K562 (cell line): Measurements from ENCODE around the gene B2M. TPM values are rescaled to one million over a fixed set of nuclear protein-coding genes. Genes with fewer than 3 reads are reported as not detected.

Experiments used
- AFF1 ChIP-seq, 2 experiments: fragments of 450-650 bp; IDR thresholded peaks; 2 replicates each; pipeline ENCODE4 v1.6.1; 2018; ENCODE audit warnings: mild to moderate bottlenecking in 2 of 2, low read depth in 1 of 2; ENCODE audit not compliant: partially characterized antibody in 2 of 2
- HDAC2 ChIP-seq: fragments of 450-650 bp; IDR thresholded peaks from 2 replicates; pipeline ENCODE4 v1.6.1; 2016; ENCODE audit warnings: mild to moderate bottlenecking
- NFE2 ChIP-seq: IDR thresholded peaks from 2 replicates; pipeline ENCODE4 v1.6.1; 2014; ENCODE audit warnings: antibody characterized with exemption, low read depth
- POLR2AphosphoS2 ChIP-seq: IDR thresholded peaks from 2 replicates; pipeline ENCODE4 v1.6.1; 2012; ENCODE audit warnings: low read length, improper control_type of control experiment
- ZBTB1 ChIP-seq: sonication (generic); formaldehyde crosslinking; IDR thresholded peaks from 2 replicates; pipeline ENCODE4 v1.8.1; 2023; ENCODE audit warnings: missing genetic modification reagents, low read depth, mild to moderate bottlenecking, borderline replicate concordance
- ZBTB7A ChIP-seq: IDR thresholded peaks from 2 replicates; pipeline ENCODE4 v1.6.1; 2011; ENCODE audit warnings: low read depth, mild to moderate bottlenecking, low read length, moderate library complexity, borderline replicate concordance; ENCODE audit not compliant: control insufficient read depth
- ZNF146 ChIP-seq: IDR thresholded peaks from one replicate; pipeline ENCODE4 v1.6.1; 2018; ENCODE audit warnings: missing compliant biosample characterization; ENCODE audit not compliant: unreplicated experiment
- polyA plus RNA-seq, 8 experiments: library from polyadenylated mRNA; depleted of rRNA in 4 of 8; stranded (reverse) in 5 of 8; unstranded in 3 of 8; fragments of >200 nt; fragmentation: Nextera tagmentation in 2 of 8; fragmentation: Illumina TruSeq in 1 of 8; extraction: Ambion mirVana in 2 of 8; extraction: Trizol in 1 of 8; gene quantifications; 2 replicates each; pipeline versions ENCODE4 v1.2.1 to v1.2.3, GENCODE V29; 2011 to 2014; ENCODE audit warnings: inconsistent platforms in 1 of 8, missing spikeins in 1 of 8
- total RNA-seq, 7 experiments: library from RNA; depleted of rRNA in 6 of 7; stranded (reverse); fragments of >200 nt in 6 of 7; fragmentation: Illumina TruSeq in 2 of 7; extraction: Trizol in 2 of 7; gene quantifications; 2 replicates each; pipeline versions ENCODE4 v1.2.1 to v1.2.3, GENCODE V29; 2011 to 2021; ENCODE audit warnings: low replicate concordance in 1 of 7
- TF ChIP-seq, protein P1 (sequence below), 2 experiments: fragments of 450-650 bp; IDR thresholded peaks; 2 replicates each; pipeline ENCODE4 v1.6.1; 2016; ENCODE audit warnings: mild to moderate bottlenecking in 2 of 2, borderline replicate concordance in 1 of 2, low read depth in 1 of 2, moderate library complexity in 1 of 2
- TF ChIP-seq, protein P2 (sequence below): fragments of 450-650 bp; IDR thresholded peaks from 2 replicates; pipeline ENCODE4 v1.6.1; 2018; ENCODE audit not compliant: partially characterized antibody

B2M gene
- total and polyA plus RNA-seq, 9 of the 15 experiments (the other 6 are each of a cell fraction or from before 2014, with no cell fraction given), result 460 to 3,138 (median 1,032) TPM

GRCh38 chr15:44710236-44711095, 851 bp upstream of the B2M start (continued):
- TF ChIP-seq, protein P1, sequence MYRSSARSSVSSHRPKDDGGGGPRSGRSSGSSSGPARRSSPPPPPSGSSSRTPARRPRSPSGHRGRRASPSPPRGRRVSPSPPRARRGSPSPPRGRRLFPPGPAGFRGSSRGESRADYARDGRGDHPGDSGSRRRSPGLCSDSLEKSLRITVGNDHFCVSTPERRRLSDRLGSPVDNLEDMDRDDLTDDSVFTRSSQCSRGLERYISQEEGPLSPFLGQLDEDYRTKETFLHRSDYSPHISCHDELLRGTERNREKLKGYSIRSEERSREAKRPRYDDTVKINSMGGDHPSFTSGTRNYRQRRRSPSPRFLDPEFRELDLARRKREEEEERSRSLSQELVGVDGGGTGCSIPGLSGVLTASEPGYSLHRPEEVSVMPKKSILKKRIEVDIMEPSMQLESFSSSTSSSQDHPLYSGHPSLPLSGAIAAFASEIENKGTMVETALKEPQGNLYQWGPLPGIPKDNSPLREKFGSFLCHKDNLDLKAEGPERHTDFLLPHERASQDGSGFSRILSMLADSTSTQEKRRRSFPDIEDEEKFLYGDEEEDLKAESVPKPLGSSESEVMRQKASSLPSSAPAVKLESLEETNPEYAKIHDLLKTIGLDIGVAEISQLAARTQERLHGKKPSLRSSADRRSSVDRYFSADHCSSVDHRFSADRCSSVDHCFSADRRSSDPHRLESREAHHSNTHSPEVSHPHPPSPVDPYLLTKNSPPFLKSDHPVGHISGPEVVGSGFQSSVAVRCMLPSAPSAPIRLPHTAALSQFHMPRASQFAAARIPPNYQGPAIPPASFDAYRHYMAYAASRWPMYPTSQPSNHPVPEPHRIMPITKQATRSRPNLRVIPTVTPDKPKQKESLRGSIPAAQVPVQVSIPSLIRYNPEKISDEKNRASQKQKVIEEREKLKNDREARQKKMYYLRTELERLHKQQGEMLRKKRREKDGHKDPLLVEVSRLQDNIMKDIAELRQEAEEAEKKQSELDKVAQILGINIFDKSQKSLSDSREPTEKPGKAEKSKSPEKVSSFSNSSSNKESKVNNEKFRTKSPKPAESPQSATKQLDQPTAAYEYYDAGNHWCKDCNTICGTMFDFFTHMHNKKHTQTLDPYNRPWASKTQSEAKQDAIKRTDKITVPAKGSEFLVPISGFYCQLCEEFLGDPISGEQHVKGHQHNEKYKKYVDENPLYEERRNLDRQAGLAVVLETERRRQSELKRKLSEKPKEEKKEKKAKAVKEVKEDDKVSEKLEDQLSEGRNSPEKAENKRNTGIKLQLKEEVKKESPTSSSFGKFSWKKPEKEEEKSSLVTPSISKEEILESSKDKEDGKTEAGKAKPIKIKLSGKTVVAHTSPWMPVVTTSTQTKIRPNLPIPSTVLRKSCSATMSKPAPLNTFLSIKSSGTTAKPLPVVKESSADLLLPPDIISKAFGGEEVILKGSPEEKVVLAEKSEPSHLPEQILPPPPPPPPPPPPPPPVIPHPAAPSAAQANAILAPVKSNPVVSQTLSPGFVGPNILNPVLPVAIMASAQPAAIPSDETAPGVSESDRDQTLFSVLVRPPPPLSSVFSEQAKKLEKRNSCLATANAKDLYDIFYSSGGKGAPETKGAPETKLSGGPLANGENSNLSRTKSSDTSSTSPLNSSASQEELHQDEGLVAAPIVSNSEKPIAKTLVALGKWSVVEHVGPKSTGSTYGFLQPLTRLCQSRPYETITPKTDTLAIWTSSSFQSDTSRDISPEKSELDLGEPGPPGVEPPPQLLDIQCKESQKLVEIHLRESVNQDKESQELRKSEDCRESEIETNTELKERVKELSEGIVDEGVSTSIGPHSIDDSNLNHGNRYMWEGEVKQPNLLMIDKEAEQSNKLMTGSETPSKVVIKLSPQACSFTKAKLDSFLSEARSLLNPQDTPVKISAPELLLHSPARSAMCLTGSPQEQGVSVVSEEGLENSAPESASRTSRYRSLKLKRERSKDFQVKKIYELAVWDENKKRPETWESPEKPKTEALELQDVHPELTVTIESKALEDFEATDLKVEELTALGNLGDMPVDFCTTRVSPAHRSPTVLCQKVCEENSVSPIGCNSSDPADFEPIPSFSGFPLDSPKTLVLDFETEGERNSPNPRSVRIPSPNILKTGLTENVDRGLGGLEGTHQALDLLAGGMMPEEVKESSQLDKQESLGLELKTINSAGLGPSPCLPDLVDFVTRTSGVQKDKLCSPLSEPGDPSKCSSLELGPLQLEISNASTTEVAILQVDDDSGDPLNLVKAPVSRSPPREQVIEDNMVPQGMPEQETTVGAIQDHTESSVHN (IDR thresholded peaks at IDR 0.05; ENCODE audit: borderline replicate concordance in 1 of 2, low read depth in 1 of 2), result no peak
- TF ChIP-seq, protein P2, sequence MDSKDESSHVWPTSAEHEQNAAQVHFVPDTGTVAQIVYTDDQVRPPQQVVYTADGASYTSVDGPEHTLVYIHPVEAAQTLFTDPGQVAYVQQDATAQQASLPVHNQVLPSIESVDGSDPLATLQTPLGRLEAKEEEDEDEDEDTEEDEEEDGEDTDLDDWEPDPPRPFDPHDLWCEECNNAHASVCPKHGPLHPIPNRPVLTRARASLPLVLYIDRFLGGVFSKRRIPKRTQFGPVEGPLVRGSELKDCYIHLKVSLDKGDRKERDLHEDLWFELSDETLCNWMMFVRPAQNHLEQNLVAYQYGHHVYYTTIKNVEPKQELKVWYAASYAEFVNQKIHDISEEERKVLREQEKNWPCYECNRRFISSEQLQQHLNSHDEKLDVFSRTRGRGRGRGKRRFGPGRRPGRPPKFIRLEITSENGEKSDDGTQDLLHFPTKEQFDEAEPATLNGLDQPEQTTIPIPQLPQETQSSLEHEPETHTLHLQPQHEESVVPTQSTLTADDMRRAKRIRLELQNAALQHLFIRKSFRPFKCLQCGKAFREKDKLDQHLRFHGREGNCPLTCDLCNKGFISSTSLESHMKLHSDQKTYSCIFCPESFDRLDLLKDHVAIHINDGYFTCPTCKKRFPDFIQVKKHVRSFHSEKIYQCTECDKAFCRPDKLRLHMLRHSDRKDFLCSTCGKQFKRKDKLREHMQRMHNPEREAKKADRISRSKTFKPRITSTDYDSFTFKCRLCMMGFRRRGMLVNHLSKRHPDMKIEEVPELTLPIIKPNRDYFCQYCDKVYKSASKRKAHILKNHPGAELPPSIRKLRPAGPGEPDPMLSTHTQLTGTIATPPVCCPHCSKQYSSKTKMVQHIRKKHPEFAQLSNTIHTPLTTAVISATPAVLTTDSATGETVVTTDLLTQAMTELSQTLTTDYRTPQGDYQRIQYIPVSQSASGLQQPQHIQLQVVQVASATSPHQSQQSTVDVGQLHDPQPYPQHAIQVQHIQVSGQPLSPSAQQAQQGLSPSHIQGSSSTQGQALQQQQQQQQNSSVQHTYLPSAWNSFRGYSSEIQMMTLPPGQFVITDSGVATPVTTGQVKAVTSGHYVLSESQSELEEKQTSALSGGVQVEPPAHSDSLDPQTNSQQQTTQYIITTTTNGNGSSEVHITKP, result peak; percentile 11
- TF ChIP-seq ZNF146 (CRISPR knock-in tag) (no peak), HDAC2 (no peak), ZBTB7A (0 out of 2 replicates have a peak, but pooled peaks have one; percentile 18), ZBTB1 (CRISPR knock-in tag) (no peak), POLR2AphosphoS2 (no peak), AFF1 (IDR thresholded peaks at IDR 0.05; ENCODE audit: low read depth in 1 of 2, partially characterized antibody in 2 of 2) (no peak), NFE2 (no peak)
